ENCODE data around the gene ERMARD. TPM values are rescaled to one million over a fixed set of nuclear protein-coding genes. Genes with fewer than 3 reads are reported as not detected.

The ERMARD gene
- total RNA-seq: 27.5 TPM

DNA sequence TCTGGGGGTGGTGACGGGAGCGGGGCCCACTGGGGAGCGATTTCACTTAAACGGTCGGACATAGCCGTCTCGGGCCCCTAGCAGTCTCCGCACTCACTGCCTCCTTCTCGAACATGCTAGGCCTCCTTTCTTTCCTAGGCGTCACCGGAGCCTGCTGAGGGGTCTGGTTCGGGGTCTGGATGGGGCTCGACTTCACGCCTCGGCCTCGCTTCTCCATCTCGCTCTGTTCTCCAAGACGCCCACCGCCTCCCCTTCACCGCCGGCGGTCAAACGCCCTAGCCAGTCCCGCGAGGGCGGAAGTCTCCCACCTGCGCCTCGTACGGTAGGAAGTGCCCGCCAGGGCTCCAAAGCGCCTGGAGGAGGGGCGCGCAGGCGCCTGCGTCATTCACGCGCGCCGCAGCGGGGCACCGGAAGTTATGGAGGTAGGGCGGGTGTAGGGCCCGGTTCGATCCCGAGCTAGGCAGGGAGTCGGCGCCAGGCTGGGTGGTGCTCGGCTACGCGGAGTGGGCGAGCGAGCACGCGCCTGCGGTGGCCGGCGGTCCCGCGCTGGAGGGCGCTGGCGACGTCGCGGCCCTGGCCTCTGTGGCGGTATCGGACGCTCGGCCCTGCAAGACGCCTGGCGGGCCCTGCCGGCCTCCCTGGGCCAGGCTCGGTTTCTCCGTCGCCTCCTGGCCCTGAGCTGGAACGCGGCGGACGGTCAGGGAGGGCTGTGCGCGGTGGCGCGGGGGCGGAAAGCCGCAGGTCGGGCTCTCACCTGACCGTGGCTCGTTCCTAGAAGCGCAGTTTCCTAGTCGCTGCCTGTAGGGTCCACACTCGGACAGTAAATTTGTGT is at the start of gene ERMARD, which contains the start of gene DYNLT2:
ERMARD (plus strand) TSS at position 381 of the 832 bp plus-strand sequence; CDS start at position 417, 36 bp downstream.
DYNLT2 (minus strand) TSS at position 331 of the 832 bp plus-strand sequence; CDS start at position 217, 114 bp downstream.

DNA sequence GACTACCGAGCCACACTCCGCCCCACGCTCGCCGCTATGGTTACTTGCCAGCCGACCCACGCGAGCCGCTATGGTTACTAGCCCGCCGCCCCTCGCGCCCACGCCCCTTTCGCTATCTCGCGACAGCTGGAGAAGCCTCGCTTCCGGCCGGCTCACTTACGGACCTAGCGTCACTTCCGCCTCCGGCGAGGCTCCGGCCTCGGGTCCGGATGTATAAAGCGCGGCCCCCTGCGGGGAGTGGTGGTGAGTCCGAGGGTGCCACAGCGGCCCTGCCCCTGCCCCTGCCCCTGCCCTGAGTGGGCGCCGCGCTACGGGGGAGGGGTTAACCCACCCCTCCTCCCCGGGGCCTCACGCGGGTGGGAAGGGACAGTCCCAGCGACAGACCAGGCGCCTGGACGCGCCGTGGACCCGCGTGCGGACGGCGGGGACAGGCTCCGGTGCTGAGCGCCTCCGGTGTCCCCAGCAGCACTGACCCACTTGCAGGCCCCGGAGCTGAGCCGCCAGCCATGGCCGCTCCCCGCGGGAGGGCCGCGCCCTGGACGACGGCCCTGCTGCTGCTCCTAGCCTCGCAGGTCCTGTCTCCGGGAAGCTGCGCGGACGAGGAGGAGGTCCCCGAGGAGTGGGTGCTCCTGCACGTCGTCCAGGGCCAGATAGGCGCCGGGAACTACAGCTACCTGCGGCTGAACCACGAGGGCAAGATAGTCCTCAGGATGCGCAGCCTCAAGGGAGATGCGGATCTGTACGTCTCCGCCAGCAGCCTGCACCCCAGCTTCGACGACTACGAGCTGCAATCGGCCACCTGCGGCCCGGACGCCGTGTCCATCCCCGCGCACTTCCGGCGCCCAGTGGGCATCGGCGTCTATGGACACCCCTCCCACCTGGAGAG is 49.2 kb upstream of the ERMARD start, which contains the start of the genes C6orf120 and WDR27:
C6orf120 (plus strand) TSS at position 173 of the 886 bp plus-strand sequence; CDS start at position 507, 334 bp downstream.
WDR27 (minus strand) TSS at position 76 of the 886 bp plus-strand sequence. CDS start 13,024 bp downstream, outside the sequence.

DNA sequence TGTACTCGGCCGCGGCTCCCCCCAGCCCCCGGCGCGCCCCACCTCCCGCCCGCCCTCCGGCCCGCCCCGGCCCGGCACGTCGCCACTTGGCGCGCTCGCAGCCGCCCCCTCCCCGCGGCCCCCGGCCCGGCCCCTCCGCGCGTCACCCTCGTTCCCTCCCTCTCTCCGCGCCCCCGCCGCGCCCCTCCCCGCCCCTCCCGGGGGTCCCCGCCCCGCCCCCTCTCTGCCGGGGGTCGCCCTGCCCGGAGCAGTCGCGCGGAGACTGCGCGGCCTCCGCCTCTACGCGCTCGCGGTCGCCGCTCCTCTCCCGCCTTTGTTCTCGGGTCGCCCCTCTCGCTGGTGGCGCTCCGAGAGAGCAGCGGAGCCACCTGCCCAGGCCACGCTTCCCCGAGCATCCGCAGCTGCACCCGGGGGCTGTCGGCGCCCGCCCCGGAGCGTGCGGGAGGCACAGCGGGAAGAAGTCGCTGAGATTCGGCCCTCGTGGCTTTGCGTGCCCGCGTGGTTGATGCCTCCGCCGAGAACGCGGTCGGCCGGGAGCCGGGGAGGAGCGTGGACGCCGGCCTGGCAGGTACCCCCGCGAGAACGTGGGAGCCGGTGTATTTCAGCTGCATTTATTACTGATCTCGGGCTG is 26.8 kb upstream of the ERMARD start, which contains the start of gene PHF10:
PHF10 (minus strand) TSS at position 7 of the 631 bp plus-strand sequence. CDS start 569 bp downstream, outside the sequence.

Other genes starting within 250 kb of the ERMARD start
- 39.0 TPM for gene WDR27, start 49.6 kb upstream of the ERMARD start, total RNA-seq
- gene C6orf120, start 49.5 kb upstream of the ERMARD start, total RNA-seq: 23.1 TPM
- gene PHF10, start 27.1 kb upstream of the ERMARD start, total RNA-seq: 32.3 TPM
- gene DYNLT2, start 50 bp upstream of the ERMARD start, total RNA-seq: 2.5 TPM